ENCODE results near the gene ST8SIA1.

DNA sequence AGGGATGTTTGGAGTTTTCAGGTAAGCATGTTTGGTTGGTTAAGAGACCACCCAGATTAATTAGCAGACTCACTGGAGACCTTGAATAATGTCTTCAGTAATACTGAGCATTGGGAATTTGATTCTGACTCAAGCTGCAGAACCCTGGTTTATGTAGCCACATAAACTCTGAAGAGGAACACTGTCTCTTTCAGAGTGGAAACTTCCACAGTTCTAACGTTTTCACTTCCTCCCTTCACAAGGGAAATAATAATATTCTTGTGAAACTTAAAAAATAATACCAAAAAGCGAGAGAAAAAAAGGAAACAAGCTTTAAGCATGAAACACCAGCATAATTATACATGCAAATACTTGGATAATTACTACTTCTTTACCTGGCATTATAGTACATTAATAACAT lies 40.0 kb upstream of the ST8SIA1 start:
- no peak for TF ChIP-seq EP300 (IDR thresholded peaks at IDR 0.05)
- TF ChIP-seq, protein P1, sequence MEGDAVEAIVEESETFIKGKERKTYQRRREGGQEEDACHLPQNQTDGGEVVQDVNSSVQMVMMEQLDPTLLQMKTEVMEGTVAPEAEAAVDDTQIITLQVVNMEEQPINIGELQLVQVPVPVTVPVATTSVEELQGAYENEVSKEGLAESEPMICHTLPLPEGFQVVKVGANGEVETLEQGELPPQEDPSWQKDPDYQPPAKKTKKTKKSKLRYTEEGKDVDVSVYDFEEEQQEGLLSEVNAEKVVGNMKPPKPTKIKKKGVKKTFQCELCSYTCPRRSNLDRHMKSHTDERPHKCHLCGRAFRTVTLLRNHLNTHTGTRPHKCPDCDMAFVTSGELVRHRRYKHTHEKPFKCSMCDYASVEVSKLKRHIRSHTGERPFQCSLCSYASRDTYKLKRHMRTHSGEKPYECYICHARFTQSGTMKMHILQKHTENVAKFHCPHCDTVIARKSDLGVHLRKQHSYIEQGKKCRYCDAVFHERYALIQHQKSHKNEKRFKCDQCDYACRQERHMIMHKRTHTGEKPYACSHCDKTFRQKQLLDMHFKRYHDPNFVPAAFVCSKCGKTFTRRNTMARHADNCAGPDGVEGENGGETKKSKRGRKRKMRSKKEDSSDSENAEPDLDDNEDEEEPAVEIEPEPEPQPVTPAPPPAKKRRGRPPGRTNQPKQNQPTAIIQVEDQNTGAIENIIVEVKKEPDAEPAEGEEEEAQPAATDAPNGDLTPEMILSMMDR (IDR thresholded peaks at IDR 0.05), result no peak
- no peak for TF ChIP-seq POLR2A (IDR thresholded peaks at IDR 0.05)

Data from ovary (tissue), 3 donors.